Measurements from ENCODE around the gene BACH1. TPM values are rescaled to one million over a fixed set of nuclear protein-coding genes. Genes with fewer than 3 reads are reported as not detected.

The BACH1 gene
- total RNA-seq, 1 donor = 86.9 TPM

- no peak for DNase-seq (ENCODE audit: low read depth)
Observed at GRCh38 chr21:29384683-29385359, 86.1 kb downstream of the BACH1 start.

GRCh38 chr21:29385934-29386520 lies 87.3 kb downstream of the BACH1 start:
- DNase-seq (ENCODE audit: low read depth) = no peak
- H3K4me3 ChIP-seq (ENCODE audit: low read depth, low read length) = no peak overlapping the region
- TF ChIP-seq CTCF (IDR thresholded peaks at IDR 0.05; ENCODE audit: insufficient read depth, low read length) = no peak

More at GRCh38 chr21:29384683-29385359, 86.1 kb downstream of the BACH1 start:
- no peak for TF ChIP-seq CTCF (IDR thresholded peaks at IDR 0.05; ENCODE audit: insufficient read depth, low read length)
- no peak overlapping the region for H3K4me3 ChIP-seq (ENCODE audit: low read depth, low read length)

GRCh38 chr21:29386803-29387202 lies 88.1 kb downstream of the BACH1 start:
- no peak for TF ChIP-seq CTCF (IDR thresholded peaks at IDR 0.05; ENCODE audit: insufficient read depth, low read length)
- H3K4me3 ChIP-seq (ENCODE audit: low read depth, low read length) = no peak overlapping the region
- DNase-seq (ENCODE audit: low read depth) = no peak

DNA sequence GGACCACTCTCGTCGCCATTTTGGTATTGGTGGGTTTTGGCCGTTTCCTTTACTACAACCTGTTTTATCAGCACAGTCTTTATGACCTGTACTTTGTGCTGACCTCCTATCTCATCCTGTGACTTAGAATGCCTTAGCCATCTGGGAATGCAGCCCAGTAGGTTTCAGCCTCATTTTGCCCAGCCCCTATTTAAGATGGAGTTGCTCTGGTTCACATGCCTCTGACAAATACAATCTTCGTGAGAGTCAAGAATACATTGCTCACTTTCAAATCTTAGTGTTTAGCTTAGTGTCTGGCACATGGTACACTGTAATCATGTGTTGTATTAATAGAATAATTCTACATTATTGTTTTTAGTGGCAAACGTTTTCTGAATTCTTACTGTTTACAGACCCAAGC lies 88.9 kb downstream of the BACH1 start:
- no peak for TF ChIP-seq CTCF (IDR thresholded peaks at IDR 0.05; ENCODE audit: insufficient read depth, low read length)
- DNase-seq (ENCODE audit: low read depth) = no peak
- H3K4me3 ChIP-seq (ENCODE audit: low read depth, low read length) = no peak overlapping the region

- no peak overlapping the region for H3K4me3 ChIP-seq (ENCODE audit: low read depth, low read length)
- no peak for TF ChIP-seq CTCF (IDR thresholded peaks at IDR 0.05; ENCODE audit: insufficient read depth, low read length)
- DNase-seq (ENCODE audit: low read depth) = no peak
Observed at GRCh38 chr21:29389136-29389535, 90.4 kb downstream of the BACH1 start.

DNA sequence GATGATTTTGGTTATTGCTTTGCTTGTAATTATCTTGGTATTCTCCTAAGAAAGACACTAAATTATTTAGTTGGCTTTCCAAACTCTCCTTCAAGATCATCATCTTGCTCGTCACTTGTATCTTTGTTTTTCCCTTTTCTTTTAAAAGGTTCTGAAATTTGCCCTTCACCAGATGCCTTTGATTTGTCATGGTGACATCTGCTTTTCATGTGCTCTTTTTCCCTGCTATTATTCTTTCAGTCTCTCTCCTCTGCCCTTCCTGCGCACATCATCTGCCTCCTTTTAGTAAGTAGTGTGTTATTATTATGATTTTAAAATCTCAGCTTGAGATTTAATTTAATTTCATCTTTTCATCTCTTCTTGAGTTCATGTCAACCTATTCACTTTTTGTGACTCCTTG lies 92.1 kb downstream of the BACH1 start:
- H3K4me3 ChIP-seq (ENCODE audit: low read depth, low read length) = no peak overlapping the region
- TF ChIP-seq CTCF (IDR thresholded peaks at IDR 0.05; ENCODE audit: insufficient read depth, low read length) = no peak
- no peak for DNase-seq (ENCODE audit: low read depth)

Measured in fibroblast of the aortic adventitia (primary cell).